ENCODE data around the gene TMEM200B.
A peak's percentile ranks its signal among the peaks of the same experiment; 100 is the strongest.
"Not testable (repeated sequence)": the region's sequence is repeated elsewhere in the genome, so short reads cannot be mapped to it uniquely, and the experiment has no call there.

TMEM200B gene

GRCh38 chr1:29123887-29124365 is at the start of gene TMEM200B:
TSS of gene TMEM200B (minus strand) at chr1:29123903. CDS start at chr1:29121828, 2,075 bp downstream.
- DNase-seq, result no peak

GRCh38 chr1:29172415-29172939 is 48.8 kb upstream of the TMEM200B start:
- no peak for DNase-seq

GRCh38 chr1:29171521-29171920 is 47.8 kb upstream of the TMEM200B start:
- DNase-seq, result no peak

- DNase-seq, result no peak
Observed at GRCh38 chr1:29171089-29171488, 47.4 kb upstream of the TMEM200B start.

- DNase-seq, result no peak
Observed at GRCh38 chr1:29169976-29170375, 46.3 kb upstream of the TMEM200B start.

GRCh38 chr1:29167904-29168303 is 44.2 kb upstream of the TMEM200B start:
- DNase-seq, result no peak

GRCh38 chr1:29166291-29166878 is 42.7 kb upstream of the TMEM200B start:
- DNase-seq, result peak; percentile 17

- DNase-seq, result no peak
Observed at GRCh38 chr1:29164588-29164987, 40.9 kb upstream of the TMEM200B start.

- no peak for DNase-seq
Observed at GRCh38 chr1:29162476-29163138, 38.9 kb upstream of the TMEM200B start.

- DNase-seq, result no peak
Observed at GRCh38 chr1:29162025-29162424, 38.3 kb upstream of the TMEM200B start.

- DNase-seq, result no peak
Observed at GRCh38 chr1:29159773-29160172, 36.1 kb upstream of the TMEM200B start.

GRCh38 chr1:29157269-29157601 is 33.5 kb upstream of the TMEM200B start:
- no peak for DNase-seq

GRCh38 chr1:29156543-29157268 is 33.0 kb upstream of the TMEM200B start:
- DNase-seq, result no peak

- DNase-seq, result no peak
Observed at GRCh38 chr1:29152046-29152805, 28.5 kb upstream of the TMEM200B start.

GRCh38 chr1:29150346-29150745 is 26.6 kb upstream of the TMEM200B start:
- DNase-seq, result not testable (repeated sequence)

GRCh38 chr1:29148656-29149491 is 25.2 kb upstream of the TMEM200B start:
- no peak for DNase-seq

GRCh38 chr1:29145739-29146437 is 22.2 kb upstream of the TMEM200B start:
- DNase-seq, result peak; percentile 8

GRCh38 chr1:29144178-29144577 is 20.5 kb upstream of the TMEM200B start:
- no peak for DNase-seq

- DNase-seq, result no peak
Observed at GRCh38 chr1:29142714-29143113, 19.0 kb upstream of the TMEM200B start.

GRCh38 chr1:29136391-29136915 is 12.8 kb upstream of the TMEM200B start:
- DNase-seq, result peak; percentile 51

- no peak for DNase-seq
Observed at GRCh38 chr1:29134695-29135028, 11.0 kb upstream of the TMEM200B start.

All from kidney glomerular epithelial cell (primary cell).